Loucy (cell line): Measurements from ENCODE around the gene EFNA5.

Source experiments
- H2AFZ ChIP-seq: fragments of 200-600 bp; sonication (generic); 2 replicates; pipeline ENCODE4 v1.6.0; 2016; ENCODE audit warnings: antibody characterized with exemption, mild to moderate bottlenecking, low read length, moderate library complexity
- H3F3A ChIP-seq: fragments of 200-600 bp; 2 replicates; pipeline ENCODE4 v1.6.0; 2016; ENCODE audit warnings: antibody characterized with exemption, low read depth, mild to moderate bottlenecking
- H3K27me3 ChIP-seq: fragments of 200-600 bp; sonication (generic); 2 replicates; pipeline ENCODE4 v1.6.1; 2014; ENCODE audit warnings: low read length, mild to moderate bottlenecking; ENCODE audit not compliant: insufficient read depth, poor library complexity, severe bottlenecking
- H3K36me3 ChIP-seq: fragments of 200-600 bp; sonication (generic); 2 replicates; pipeline ENCODE4 v1.6.1; 2016; ENCODE audit warnings: low read length; ENCODE audit not compliant: insufficient read depth
- H3K4me1 ChIP-seq: fragments of 200-600 bp; sonication (generic); 2 replicates; pipeline ENCODE4 v1.5.1; 2014; ENCODE audit warnings: low read length, mild to moderate bottlenecking; ENCODE audit not compliant: insufficient read depth, poor library complexity, severe bottlenecking
- H3K4me2 ChIP-seq: fragments of 200-600 bp; sonication (generic); 2 replicates; pipeline ENCODE4 v1.6.0; 2014; ENCODE audit warnings: antibody characterized with exemption, low read length, low read depth, mild to moderate bottlenecking; ENCODE audit not compliant: poor library complexity, severe bottlenecking
- H3K4me3 ChIP-seq: fragments of 200-600 bp; sonication (generic); 2 replicates; pipeline ENCODE4 v1.5.1; 2014; ENCODE audit warnings: low read length, mild to moderate bottlenecking, mixed read lengths; ENCODE audit not compliant: poor library complexity, severe bottlenecking
- H3K79me2 ChIP-seq: fragments of 200-600 bp; sonication (generic); 2 replicates; pipeline ENCODE4 v1.6.1; 2014; ENCODE audit warnings: low read length; ENCODE audit not compliant: insufficient read depth
- H3K9ac ChIP-seq: fragments of 200-600 bp; sonication (generic); 2 replicates; pipeline ENCODE4 v1.6.0; 2014; ENCODE audit warnings: mild to moderate bottlenecking, low read depth, low read length, moderate library complexity; ENCODE audit not compliant: poor library complexity, severe bottlenecking
- H3K9me2 ChIP-seq: fragments of 200-600 bp; sonication (generic); replicated peaks from 2 replicates; pipeline ENCODE4 v1.6.1; 2016; ENCODE audit warnings: low read depth, low read length, mixed read lengths
- H3K9me3 ChIP-seq: fragments of 200-600 bp; sonication (generic); 2 replicates; pipeline ENCODE4 v1.6.1; 2014; ENCODE audit warnings: mild to moderate bottlenecking, antibody characterized with exemption, low read length, low read depth; ENCODE audit not compliant: insufficient read depth
- H4K20me1 ChIP-seq: fragments of 200-600 bp; sonication (generic); 2 replicates; pipeline ENCODE4 v1.6.0; 2014; ENCODE audit warnings: antibody characterized with exemption, low read length, mild to moderate bottlenecking; ENCODE audit not compliant: insufficient read depth, poor library complexity, severe bottlenecking
- CTCF ChIP-seq: fragments of 200-600 bp; sonication (generic); conservative IDR thresholded peaks from 2 replicates; pipeline ENCODE4 v1.5.1; 2014; ENCODE audit warnings: mild to moderate bottlenecking, antibody characterized with exemption, low read length
- EZH2phosphoT487 ChIP-seq: fragments of 200-600 bp; IDR thresholded peaks from 2 replicates; pipeline ENCODE4 v1.6.1; 2018; ENCODE audit warnings: antibody characterized with exemption, mild to moderate bottlenecking, moderate library complexity, borderline replicate concordance

EFNA5 gene

DNA sequence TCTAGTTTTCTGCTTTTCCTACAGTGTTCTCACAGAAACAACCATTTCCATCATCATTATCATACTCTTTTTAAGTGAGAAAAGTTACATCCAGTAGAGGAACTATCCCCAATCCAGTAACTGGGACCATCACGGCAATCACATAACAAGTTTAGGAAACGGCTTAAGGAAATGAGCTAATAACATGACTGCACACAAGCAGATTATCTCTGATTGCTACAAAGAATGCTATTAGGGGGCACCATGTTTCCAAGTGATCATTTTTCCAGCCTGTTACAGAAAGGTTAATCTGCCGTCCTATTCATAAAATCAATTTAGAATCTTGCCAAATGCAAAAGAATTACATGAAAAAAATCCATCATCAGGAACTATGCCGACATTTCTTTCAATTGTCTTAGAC is 94.6 kb downstream of the EFNA5 start:
- Histone ChIP-seq H3K79me2 (no peaks in the 10 kb centered on the region), H2AFZ (no peak overlapping the region), H3F3A (no peaks in the 10 kb centered on the region), H4K20me1 (no peaks in the 10 kb centered on the region), H3K4me3 (no peak overlapping the region), H3K4me1 (peaks cover 6% of the 10 kb centered on the region), H3K27me3 (no peaks in the 10 kb centered on the region), H3K9me2 (no peaks in the 10 kb centered on the region), H3K9me3 (no peaks in the 10 kb centered on the region), H3K4me2 (no peak overlapping the region), H3K36me3 (no peaks in the 10 kb centered on the region), H3K9ac (no peak overlapping the region)
- no peak for TF ChIP-seq CTCF
- TF ChIP-seq EZH2phosphoT487, result no peak

DNA sequence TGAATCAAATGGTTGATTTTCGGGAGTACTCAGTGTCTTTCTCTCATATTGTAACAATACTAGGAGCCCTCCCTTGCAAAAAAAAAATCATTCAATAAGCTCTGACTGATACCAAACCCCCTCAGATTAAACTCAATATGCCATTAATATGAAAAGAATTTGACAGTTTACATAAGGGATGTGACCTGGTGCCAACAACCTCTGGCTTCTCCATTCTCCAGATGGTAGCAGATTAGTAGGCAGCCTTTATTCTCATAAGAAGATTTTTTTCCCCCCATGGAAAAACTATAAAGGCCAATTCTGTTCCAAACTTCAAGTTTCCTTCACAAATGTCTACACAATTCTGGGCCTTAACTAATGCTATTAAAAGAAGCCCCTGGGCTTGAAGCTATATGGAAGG is 96.5 kb downstream of the EFNA5 start:
- Histone ChIP-seq H3K9me2 (no peaks in the 10 kb centered on the region), H4K20me1 (no peaks in the 10 kb centered on the region), H3K9ac (no peak overlapping the region), H3K79me2 (no peaks in the 10 kb centered on the region), H3K9me3 (no peaks in the 10 kb centered on the region), H2AFZ (no peak overlapping the region), H3K4me3 (no peak overlapping the region), H3K4me2 (no peak overlapping the region), H3F3A (no peaks in the 10 kb centered on the region), H3K36me3 (no peaks in the 10 kb centered on the region), H3K4me1 (peaks cover 6% of the 10 kb centered on the region), H3K27me3 (no peaks in the 10 kb centered on the region)
- no peak for TF ChIP-seq CTCF
- no peak for TF ChIP-seq EZH2phosphoT487

DNA sequence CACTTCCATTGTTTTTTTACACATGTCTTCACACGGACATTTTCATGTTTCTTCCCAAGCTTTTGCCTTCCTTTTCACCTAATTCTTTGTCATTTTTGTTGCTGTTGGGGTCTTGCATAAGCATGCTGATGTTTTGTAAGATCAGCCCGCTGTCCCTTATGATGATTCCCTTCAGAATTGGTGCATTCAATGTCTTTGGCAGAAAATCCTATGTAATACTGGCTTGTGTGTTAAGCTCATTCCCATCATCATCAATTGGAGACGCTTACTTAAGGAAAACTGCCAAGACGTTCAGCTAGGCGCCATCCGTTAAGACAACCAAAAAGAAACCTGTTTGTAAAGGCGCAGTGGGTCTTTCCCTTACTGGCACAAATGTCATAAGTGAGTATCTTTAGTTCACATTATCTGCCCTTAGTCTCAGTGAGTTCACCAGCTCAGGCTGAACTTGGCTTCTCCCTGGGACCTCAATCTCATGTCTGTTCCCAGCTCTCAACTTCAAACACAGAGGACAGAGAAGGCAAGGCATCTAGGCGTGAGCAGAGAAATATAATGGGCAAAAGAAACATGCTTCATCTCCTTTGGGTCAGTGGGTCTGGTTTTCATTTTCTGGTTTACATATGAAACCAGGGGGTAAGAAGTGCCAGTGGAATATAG is 97.9 kb downstream of the EFNA5 start:
- Histone ChIP-seq H3K4me1 (peaks cover 6% of the 10 kb centered on the region), H3K4me3 (no peak overlapping the region), H3K36me3 (no peaks in the 10 kb centered on the region), H2AFZ (no peak overlapping the region), H3K4me2 (no peak overlapping the region), H3K27me3 (no peaks in the 10 kb centered on the region), H3K9me3 (no peaks in the 10 kb centered on the region), H3K9me2 (no peaks in the 10 kb centered on the region), H4K20me1 (no peaks in the 10 kb centered on the region), H3F3A (no peaks in the 10 kb centered on the region), H3K79me2 (no peaks in the 10 kb centered on the region), H3K9ac (no peak overlapping the region)
- no peak for TF ChIP-seq EZH2phosphoT487
